B cell (primary cell): ENCODE results near the gene LTB. TPM values are rescaled to one million over a fixed set of nuclear protein-coding genes. Genes with fewer than 3 reads are reported as not detected.

Source experiments
- ATAC-seq: fragments of 200-7000 bp; cut with Tn5 transposase; one replicate; pipeline ENCODE4 v1.10.0; 2021; ENCODE audit warnings: low read depth, mild to moderate bottlenecking, moderate number of reproducible peaks, moderate library complexity
- CTCF ChIA-PET: fragments of 350-600 bp; sonication (Branson Sonifier 250); formaldehyde crosslinking; loops from one replicate; lab custom pipeline; 2021; ENCODE audit warnings: antibody characterized with exemption, inconsistent platforms; lab: Charles Lee
- POLR2A ChIA-PET: fragments of 350-600 bp; sonication (Branson Sonifier 250); formaldehyde crosslinking; loops from one replicate; lab custom pipeline; 2021; ENCODE audit warnings: antibody characterized with exemption; lab: Charles Lee
- DNase-seq: peaks from one replicate; pipeline ENCODE4 v3.0.0; 2013
- H2AFZ ChIP-seq: 2 replicates; pipeline ENCODE4 v1.6.1; 2012; ENCODE audit warnings: mild to moderate bottlenecking, low read depth, low read length; ENCODE audit not compliant: insufficient read depth, poor library complexity, severe bottlenecking
- H3K27ac ChIP-seq, 2 donors: 1 replicate in 1 of 2; 2 replicates in 1 of 2; pipeline ENCODE4 v1.5.1; 2012 to 2013; ENCODE audit warnings: low read length in 2 of 2, mild to moderate bottlenecking in 2 of 2, moderate library complexity in 1 of 2
- H3K27me3 ChIP-seq, 4 experiments: fragments of 200-600 bp in 1 of 4; sonication (generic) in 1 of 4; replicated peaks in 1 of 4; 1 replicate in 2 of 4; 2 replicates in 2 of 4; pipeline versions ENCODE4 v1.6.1 to v1.7.0; 2013 to 2016; ENCODE audit warnings: low read length in 3 of 4, mild to moderate bottlenecking in 2 of 4, mixed read lengths in 1 of 4, moderate library complexity in 1 of 4; ENCODE audit not compliant: insufficient read depth in 4 of 4, control insufficient read depth in 3 of 4; ENCODE audit errors: control extremely low read depth in 1 of 4
- H3K36me3 ChIP-seq, 2 experiments: replicated peaks in 1 of 2; 1 replicate in 1 of 2; 2 replicates in 1 of 2; pipeline versions ENCODE4 v1.6.1 to v1.7.1; 2013; ENCODE audit warnings: low read length in 1 of 2; ENCODE audit not compliant: insufficient read depth in 2 of 2, control insufficient read depth in 1 of 2; ENCODE audit errors: control extremely low read depth in 1 of 2, extremely low read depth in 1 of 2
- H3K4me1 ChIP-seq, 2 donors: fragments of 200-600 bp in 1 of 2; sonication (generic) in 1 of 2; 1 replicate in 1 of 2; 2 replicates in 1 of 2; pipeline versions ENCODE4 v1.5.1 to v1.6.1; 2013 to 2017; ENCODE audit warnings: low read length in 2 of 2; ENCODE audit not compliant: control insufficient read depth in 2 of 2, insufficient read depth in 2 of 2
- H3K4me2 ChIP-seq: replicated peaks from 2 replicates; pipeline ENCODE3; 2012; ENCODE audit warnings: mild to moderate bottlenecking, low read depth, low read length; ENCODE audit not compliant: poor library complexity, severe bottlenecking
- H3K4me3 ChIP-seq, 5 experiments: fragments of 200-600 bp in 1 of 5; sonication (generic) in 1 of 5; 1 replicate in 3 of 5; 2 replicates in 2 of 5; pipeline versions ENCODE4 v1.5.1 to v1.7.0; 2011 to 2016; ENCODE audit warnings: low read length in 4 of 5, mild to moderate bottlenecking in 4 of 5, low read depth in 2 of 5, control low read depth in 1 of 5, moderate library complexity in 1 of 5; ENCODE audit not compliant: insufficient read depth in 1 of 5; ENCODE audit errors: control extremely low read depth in 1 of 5, extremely low read depth in 1 of 5
- H3K79me2 ChIP-seq: fragments of 200-600 bp; sonication (generic); one replicate; pipeline ENCODE4 v1.6.0; 2016; ENCODE audit warnings: low read length; ENCODE audit not compliant: control insufficient read depth, insufficient read depth
- H3K9ac ChIP-seq: fragments of 200-600 bp; sonication (generic); 2 replicates; pipeline ENCODE4 v1.6.1; 2017; ENCODE audit warnings: mild to moderate bottlenecking, low read length, moderate library complexity
- H3K9me3 ChIP-seq, 3 donors: one replicate each; pipeline versions ENCODE4 v1.6.1 to v1.7.1; 2013; ENCODE audit warnings: low read length in 2 of 3; ENCODE audit not compliant: control insufficient read depth in 2 of 3, insufficient read depth in 1 of 3; ENCODE audit errors: control extremely low read depth in 1 of 3
- H4K20me1 ChIP-seq: 2 replicates; pipeline ENCODE4 v1.6.0; 2012; ENCODE audit warnings: mild to moderate bottlenecking, low read length; ENCODE audit not compliant: insufficient read depth, control insufficient read depth, poor library complexity, severe bottlenecking
- H3K27ac Mint-ChIP-seq: one replicate; pipeline ENCODE4 v1.8.0; 2021; ENCODE audit warnings: mixed read lengths
- H3K27me3 Mint-ChIP-seq: one replicate; pipeline ENCODE4 v1.8.0; 2021; ENCODE audit warnings: mixed read lengths
- H3K4me1 Mint-ChIP-seq: one replicate; pipeline ENCODE4 v1.8.0; 2021; ENCODE audit warnings: mixed read lengths
- H3K4me3 Mint-ChIP-seq: one replicate; pipeline ENCODE4 v1.8.0; 2021; ENCODE audit warnings: mixed read lengths
- H3K9me3 Mint-ChIP-seq: one replicate; pipeline ENCODE4 v1.8.0; 2022; ENCODE audit warnings: mixed read lengths; ENCODE audit not compliant: insufficient read depth
- EZH2 ChIP-seq: IDR thresholded peaks from 2 replicates; pipeline ENCODE4 v1.6.1; 2012; ENCODE audit warnings: borderline replicate concordance, low read depth, mild to moderate bottlenecking, moderate library complexity, low read length; ENCODE audit not compliant: insufficient read depth, poor library complexity, severe bottlenecking
- WGBS: methylation state at CpG from one replicate; pipeline ENCODE4 v1.1.5; 2013; ENCODE audit warnings: missing lambda C conversion rate; ENCODE audit not compliant: insufficient coverage; 5-methylcytosine and 5-hydroxymethylcytosine counted together
- intact Hi-C: fragments of 100-400 bp; cut with micrococcal nuclease; formaldehyde crosslinking; loops from one replicate; pipeline ENCODE4 v1.10.0; 2022
- polyA plus RNA-seq: library from polyadenylated mRNA; depleted of rRNA; stranded (reverse); fragments of >200 nt; gene quantifications from 2 replicates; pipeline ENCODE4 v1.2.3, GENCODE V29; 2012
- total RNA-seq, 2 donors: library from RNA; stranded (reverse); fragments of 120-200 nt in 1 of 2; gene quantifications; 1 replicate in 1 of 2; 2 replicates in 1 of 2; pipeline versions ENCODE4 v1.2.3 to v1.2.4, GENCODE V29; 2013 to 2022
- TF ChIP-seq, protein P1 (sequence below): fragments of 200-600 bp; IDR thresholded peaks from one replicate; pipeline ENCODE4 v1.8.0; 2022; ENCODE audit warnings: antibody characterized with exemption, mild to moderate bottlenecking

LTB gene
- total and polyA plus RNA-seq, 2 donors (not counting 1 experiment from before 2014, with no cell fraction given): 488 to 938 TPM

GRCh38 chr6:31558318-31558625 lies 24.0 kb downstream of the LTB start:
- Histone ChIP-seq H3K36me3 (peaks cover 0 to 3% of the 10 kb centered on the region in 2 experiments), H3K27me3 (no peaks in the 10 kb centered on the region), H2AFZ (no peak overlapping the region), H3K4me1 (peaks cover 74 to 75% of the 10 kb centered on the region in 2 donors), H4K20me1 (peaks cover 20% of the 10 kb centered on the region), H3K79me2 (peaks cover 55% of the 10 kb centered on the region), H3K9ac (peak overlapping the region; percentile 54), H3K4me3 (peak overlapping the region in 4 of 5 experiments; percentile 32 to 61 (median 42)), H3K4me2 (peak overlapping the region; percentile 92), H3K27ac (peak overlapping the region; percentile 80 to 87), H3K9me3 (no peaks in the 10 kb centered on the region)
- no peak for DNase-seq
- 44% methylated on average over 8 of the region's 8 CpGs for WGBS
- no peak for ATAC-seq
- H3K27me3 Mint-ChIP-seq: no peaks in the 10 kb centered on the region
- TF ChIP-seq, protein P1, sequence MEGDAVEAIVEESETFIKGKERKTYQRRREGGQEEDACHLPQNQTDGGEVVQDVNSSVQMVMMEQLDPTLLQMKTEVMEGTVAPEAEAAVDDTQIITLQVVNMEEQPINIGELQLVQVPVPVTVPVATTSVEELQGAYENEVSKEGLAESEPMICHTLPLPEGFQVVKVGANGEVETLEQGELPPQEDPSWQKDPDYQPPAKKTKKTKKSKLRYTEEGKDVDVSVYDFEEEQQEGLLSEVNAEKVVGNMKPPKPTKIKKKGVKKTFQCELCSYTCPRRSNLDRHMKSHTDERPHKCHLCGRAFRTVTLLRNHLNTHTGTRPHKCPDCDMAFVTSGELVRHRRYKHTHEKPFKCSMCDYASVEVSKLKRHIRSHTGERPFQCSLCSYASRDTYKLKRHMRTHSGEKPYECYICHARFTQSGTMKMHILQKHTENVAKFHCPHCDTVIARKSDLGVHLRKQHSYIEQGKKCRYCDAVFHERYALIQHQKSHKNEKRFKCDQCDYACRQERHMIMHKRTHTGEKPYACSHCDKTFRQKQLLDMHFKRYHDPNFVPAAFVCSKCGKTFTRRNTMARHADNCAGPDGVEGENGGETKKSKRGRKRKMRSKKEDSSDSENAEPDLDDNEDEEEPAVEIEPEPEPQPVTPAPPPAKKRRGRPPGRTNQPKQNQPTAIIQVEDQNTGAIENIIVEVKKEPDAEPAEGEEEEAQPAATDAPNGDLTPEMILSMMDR: no peak
- TF ChIP-seq EZH2: no peak
- H3K27ac Mint-ChIP-seq: peak overlapping the region; percentile 94
- no peaks in the 10 kb centered on the region for H3K9me3 Mint-ChIP-seq
- ChIA-PET POLR2A (interaction anchor here (0.6 to 42.6 kb wide), 4 partner anchors 16 to 1515 kb away, joined by 3 to 1450 read pairs (median 4); partner anchors contain the start of genes DDX39B, HLA-DPA1, LST1 and LTA), CTCF (interaction anchor here (1.2 to 29.4 kb wide), 4 partner anchors 8 to 169 kb away, joined by 4 to 2241 read pairs (median 28); partner anchors contain the start of genes LST1, LTB, NCR3 and TNF)
- peaks cover 77% of the 10 kb centered on the region for H3K4me1 Mint-ChIP-seq
- intact Hi-C loops: loop anchor here (2.0 kb wide), 1 partner anchor 23 kb away; no protein-coding TSS in a partner anchor
- H3K4me3 Mint-ChIP-seq: peak overlapping the region; percentile 92
